Parathyroid adenoma (tissue), 2 donors: ENCODE measurements around the gene PAX5.

Experiments
- H2AFZ ChIP-seq: fragments of 300-600 bp; sonication (generic); one replicate; pipeline ENCODE4 v1.7.0; 2017; ENCODE audit warnings: antibody characterized with exemption, mild to moderate bottlenecking
- H3K27ac ChIP-seq: fragments of 300-600 bp; sonication (generic); one replicate; pipeline ENCODE4 v1.7.0; 2017
- H3K27me3 ChIP-seq: fragments of 300-600 bp; sonication (generic); one replicate; pipeline ENCODE4 v1.7.0; 2017; ENCODE audit warnings: low read length; ENCODE audit not compliant: control insufficient read depth, insufficient read depth
- H3K36me3 ChIP-seq: fragments of 300-600 bp; sonication (generic); one replicate; pipeline ENCODE4 v1.7.0; 2017; ENCODE audit warnings: low read length; ENCODE audit not compliant: control insufficient read depth, insufficient read depth
- H3K4me1 ChIP-seq: fragments of 300-600 bp; sonication (generic); one replicate; pipeline ENCODE4 v1.7.0; 2017; ENCODE audit warnings: control low read depth
- H3K4me2 ChIP-seq: fragments of 300-600 bp; sonication (generic); one replicate; pipeline ENCODE4 v1.7.0; 2017; ENCODE audit warnings: low read length
- H3K4me3 ChIP-seq: fragments of 300-600 bp; sonication (generic); one replicate; pipeline ENCODE4 v1.7.0; 2017; ENCODE audit warnings: low read depth, low read length
- H3K79me2 ChIP-seq: fragments of 300-600 bp; sonication (generic); one replicate; pipeline ENCODE4 v1.7.0; 2017; ENCODE audit warnings: control low read depth
- H3K9ac ChIP-seq: fragments of 300-600 bp; sonication (generic); one replicate; pipeline ENCODE4 v1.7.0; 2017; ENCODE audit warnings: mild to moderate bottlenecking
- H3K9me3 ChIP-seq: fragments of 300-600 bp; sonication (generic); one replicate; pipeline ENCODE4 v1.7.0; 2017; ENCODE audit warnings: low read length; ENCODE audit not compliant: control insufficient read depth
- CTCF ChIP-seq: fragments of 300-600 bp; sonication (generic); IDR thresholded peaks from one replicate; pipeline ENCODE4 v1.7.0; 2017; ENCODE audit warnings: antibody characterized with exemption, mild to moderate bottlenecking
- donor health status: primary hyperparathyroidism.

The PAX5 gene

GRCh38 chr9:37034938-37035647 is 1.0 kb upstream of the PAX5 start:
- TF ChIP-seq CTCF, result no peak
- H3K27ac ChIP-seq, result no peak overlapping the region
- no peak overlapping the region for H3K4me2 ChIP-seq
- H3K4me1 ChIP-seq, result no peaks in the 10 kb centered on the region
- H3K9ac ChIP-seq, result no peak overlapping the region
- peaks cover 5% of the 10 kb centered on the region for H3K27me3 ChIP-seq
- H3K36me3 ChIP-seq, result no peaks in the 10 kb centered on the region
- H3K9me3 ChIP-seq, result no peaks in the 10 kb centered on the region
- no peak overlapping the region for H2AFZ ChIP-seq
- H3K4me3 ChIP-seq, result no peak overlapping the region
- H3K79me2 ChIP-seq, result no peaks in the 10 kb centered on the region

GRCh38 chr9:37034305-37034937 is 353 bp upstream of the PAX5 start:
- Histone ChIP-seq H3K4me1 (no peaks in the 10 kb centered on the region), H3K36me3 (no peaks in the 10 kb centered on the region), H3K79me2 (no peaks in the 10 kb centered on the region), H3K27me3 (peaks cover 5% of the 10 kb centered on the region), H2AFZ (no peak overlapping the region), H3K9me3 (no peaks in the 10 kb centered on the region), H3K4me3 (no peak overlapping the region), H3K4me2 (no peak overlapping the region), H3K9ac (no peak overlapping the region), H3K27ac (no peak overlapping the region)
- TF ChIP-seq CTCF, result no peak

- H3K27me3 ChIP-seq, result peaks cover 5% of the 10 kb centered on the region
- H3K9me3 ChIP-seq, result no peaks in the 10 kb centered on the region
- H3K4me3 ChIP-seq, result no peak overlapping the region
- no peaks in the 10 kb centered on the region for H3K36me3 ChIP-seq
- no peaks in the 10 kb centered on the region for H3K79me2 ChIP-seq
- H3K4me1 ChIP-seq, result no peaks in the 10 kb centered on the region
- H3K27ac ChIP-seq, result no peak overlapping the region
- H3K4me2 ChIP-seq, result no peak overlapping the region
- no peak overlapping the region for H2AFZ ChIP-seq
- no peak overlapping the region for H3K9ac ChIP-seq
- no peak for TF ChIP-seq CTCF
These were observed 927 bp downstream of the PAX5 start for GRCh38 chr9:37033141-37033540.

GRCh38 chr9:37032713-37033112 is 1.4 kb downstream of the PAX5 start:
- Histone ChIP-seq H3K79me2 (no peaks in the 10 kb centered on the region), H3K27ac (no peak overlapping the region), H3K4me3 (no peak overlapping the region), H3K36me3 (no peaks in the 10 kb centered on the region), H3K9me3 (no peaks in the 10 kb centered on the region), H2AFZ (no peak overlapping the region), H3K4me1 (no peaks in the 10 kb centered on the region), H3K27me3 (peaks cover 3% of the 10 kb centered on the region), H3K4me2 (no peak overlapping the region), H3K9ac (no peak overlapping the region)
- TF ChIP-seq CTCF, result no peak

GRCh38 chr9:37031902-37032301 is 2.2 kb downstream of the PAX5 start:
- H2AFZ ChIP-seq, result no peak overlapping the region
- H3K79me2 ChIP-seq, result no peaks in the 10 kb centered on the region
- no peak for TF ChIP-seq CTCF
- no peak overlapping the region for H3K4me2 ChIP-seq
- peaks cover 4% of the 10 kb centered on the region for H3K27me3 ChIP-seq
- no peaks in the 10 kb centered on the region for H3K9me3 ChIP-seq
- no peaks in the 10 kb centered on the region for H3K36me3 ChIP-seq
- H3K9ac ChIP-seq, result no peak overlapping the region
- no peaks in the 10 kb centered on the region for H3K4me1 ChIP-seq
- H3K4me3 ChIP-seq, result no peak overlapping the region
- H3K27ac ChIP-seq, result no peak overlapping the region
